Measurements from ENCODE around the gene EPB41L2.
"Not testable (repeated sequence)": the region's sequence is repeated elsewhere in the genome, so short reads cannot be mapped to it uniquely, and the experiment has no call there.

EPB41L2 gene

DNA sequence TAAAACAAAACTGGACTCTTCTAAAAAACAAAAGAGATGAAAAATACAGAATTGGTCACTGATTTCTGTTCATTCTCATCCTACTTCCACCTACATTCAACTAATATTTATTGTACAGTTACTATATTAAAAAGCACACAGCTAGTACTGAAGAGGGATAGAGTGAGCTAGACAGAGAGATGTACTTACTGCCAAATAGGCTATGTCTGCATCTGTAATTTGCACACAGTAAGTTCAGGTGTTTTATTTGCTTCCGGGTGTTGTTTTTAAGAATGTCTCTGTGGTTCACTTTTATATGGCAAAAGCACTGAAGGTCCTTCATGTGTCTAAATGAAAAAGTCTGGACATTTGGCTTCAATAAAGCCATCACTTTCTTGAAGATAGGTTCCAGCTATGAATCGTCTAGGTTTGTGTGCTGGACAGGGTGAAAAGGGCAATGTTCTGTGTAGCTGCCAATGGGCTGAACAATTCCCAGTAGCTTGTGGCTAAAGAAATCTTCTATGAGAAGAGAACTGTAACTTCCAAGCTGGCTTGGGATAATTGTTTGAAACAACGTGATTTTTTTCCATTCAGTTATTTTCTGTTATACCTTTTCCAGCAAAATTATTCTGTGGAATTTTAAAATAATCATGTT, 47.3 kb downstream of the EPB41L2 start:
- Histone ChIP-seq H3K9me3 (no peaks in the 10 kb centered on the region), H3K36me3 (replicated peaks) (no peaks in the 10 kb centered on the region), H3K4me1 (peaks cover 2% of the 10 kb centered on the region; the same call in 1 of the 2 replicates), H3K4me3 (no peak overlapping the region), H3K27me3 (ENCODE audit: low read depth) (no peaks in the 10 kb centered on the region)
- DNase-seq (ENCODE audit: low spot score in 2 of 2) = no peak
- in situ Hi-C loops (cut with MboI; ENCODE audit: low sequenced_read_pairs) = no loop called here

- peaks cover 2% of the 10 kb centered on the region; the same call in 1 of the 2 replicates for H3K4me1 ChIP-seq
- H3K4me3 ChIP-seq = no peak overlapping the region
- in situ Hi-C loops (cut with MboI; ENCODE audit: low sequenced_read_pairs) = no loop called here
- H3K9me3 ChIP-seq = no peaks in the 10 kb centered on the region
- no peak for DNase-seq (ENCODE audit: low spot score in 2 of 2)
- no peaks in the 10 kb centered on the region for H3K36me3 ChIP-seq (replicated peaks)
- no peaks in the 10 kb centered on the region for H3K27me3 ChIP-seq (ENCODE audit: low read depth)
Observed at GRCh38 chr6:131015025-131015591, 47.9 kb downstream of the EPB41L2 start.

GRCh38 chr6:131014080-131014776, 48.8 kb downstream of the EPB41L2 start:
- Histone ChIP-seq H3K9me3 (no peaks in the 10 kb centered on the region), H3K4me1 (peaks cover 2% of the 10 kb centered on the region; the same call in 1 of the 2 replicates), H3K27me3 (ENCODE audit: low read depth) (no peaks in the 10 kb centered on the region), H3K36me3 (replicated peaks) (no peaks in the 10 kb centered on the region), H3K4me3 (no peak overlapping the region)
- in situ Hi-C loops (cut with MboI; ENCODE audit: low sequenced_read_pairs) = no loop called here
- DNase-seq (ENCODE audit: low spot score in 2 of 2) = no peak

- Histone ChIP-seq H3K27me3 (ENCODE audit: low read depth) (no peaks in the 10 kb centered on the region), H3K4me3 (no peak overlapping the region), H3K9me3 (peaks cover 2% of the 10 kb centered on the region), H3K36me3 (replicated peaks) (no peaks in the 10 kb centered on the region), H3K4me1 (peaks cover 2% of the 10 kb centered on the region; the same call in 1 of the 2 replicates)
- no peak for DNase-seq (ENCODE audit: low spot score in 2 of 2)
- in situ Hi-C loops (cut with MboI; ENCODE audit: low sequenced_read_pairs) = no loop called here
Observed at GRCh38 chr6:131013495-131013894, 49.5 kb downstream of the EPB41L2 start.

DNA sequence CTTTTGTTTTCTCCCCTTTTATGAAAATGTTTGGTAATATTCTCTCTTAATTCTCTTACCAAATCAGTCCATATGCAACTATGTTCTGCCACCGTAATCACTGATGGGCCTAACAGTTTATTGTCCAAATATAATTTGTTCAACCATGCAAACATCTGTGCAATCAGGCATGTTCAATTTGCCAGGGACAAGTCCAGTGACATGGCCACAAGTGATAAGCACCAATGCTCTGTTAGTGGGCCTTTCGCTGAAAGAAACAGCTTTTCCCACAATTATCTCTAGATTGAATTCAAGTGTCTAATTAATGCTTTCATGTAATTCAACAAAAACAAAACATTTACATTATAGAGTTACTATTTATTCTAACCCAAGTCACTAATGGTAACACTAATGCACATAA, 53.3 kb downstream of the EPB41L2 start:
- Histone ChIP-seq H3K9me3 (peaks cover 15% of the 10 kb centered on the region), H3K4me3 (no peak overlapping the region), H3K4me1 (peaks cover 2% of the 10 kb centered on the region; the same call in 1 of the 2 replicates), H3K27me3 (ENCODE audit: low read depth) (no peaks in the 10 kb centered on the region), H3K36me3 (replicated peaks) (no peaks in the 10 kb centered on the region)
- in situ Hi-C loops (cut with MboI; ENCODE audit: low sequenced_read_pairs) = no loop called here
- no peak for DNase-seq (ENCODE audit: low spot score in 2 of 2)

DNA sequence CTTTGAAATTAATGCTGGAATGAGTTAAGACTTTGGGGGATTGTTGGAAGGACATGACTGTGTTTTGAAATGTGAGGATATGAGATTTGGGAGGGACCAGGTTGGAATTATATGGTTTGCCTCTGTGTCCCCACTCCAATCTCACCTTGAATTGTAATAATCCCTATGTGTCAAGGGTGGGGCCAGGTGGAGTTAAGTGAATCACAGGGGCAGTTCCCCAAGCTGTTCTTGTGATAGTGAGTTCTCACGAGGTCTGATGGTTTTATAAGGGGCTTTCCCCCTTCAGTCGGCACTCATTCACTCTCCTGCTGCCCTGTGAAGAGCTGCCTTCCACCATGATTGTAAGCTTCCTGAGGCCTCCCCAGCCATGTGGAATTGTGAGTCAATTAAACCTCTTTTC, 54.1 kb downstream of the EPB41L2 start:
- H3K4me3 ChIP-seq; in situ Hi-C loops (cut with MboI; ENCODE audit: low sequenced_read_pairs); H3K36me3 ChIP-seq (replicated peaks); H3K4me1 ChIP-seq; DNase-seq (ENCODE audit: low spot score in 2 of 2); H3K27me3 ChIP-seq (ENCODE audit: low read depth): not testable (repeated sequence)
- peaks cover 15% of the 10 kb centered on the region for H3K9me3 ChIP-seq

GRCh38 chr6:131007964-131008363, 55.1 kb downstream of the EPB41L2 start:
- in situ Hi-C loops (cut with MboI; ENCODE audit: low sequenced_read_pairs); H3K36me3 ChIP-seq (replicated peaks); H3K27me3 ChIP-seq (ENCODE audit: low read depth); H3K4me1 ChIP-seq; H3K4me3 ChIP-seq; DNase-seq (ENCODE audit: low spot score in 2 of 2): not testable (repeated sequence)
- peaks cover 15% of the 10 kb centered on the region for H3K9me3 ChIP-seq

DNA sequence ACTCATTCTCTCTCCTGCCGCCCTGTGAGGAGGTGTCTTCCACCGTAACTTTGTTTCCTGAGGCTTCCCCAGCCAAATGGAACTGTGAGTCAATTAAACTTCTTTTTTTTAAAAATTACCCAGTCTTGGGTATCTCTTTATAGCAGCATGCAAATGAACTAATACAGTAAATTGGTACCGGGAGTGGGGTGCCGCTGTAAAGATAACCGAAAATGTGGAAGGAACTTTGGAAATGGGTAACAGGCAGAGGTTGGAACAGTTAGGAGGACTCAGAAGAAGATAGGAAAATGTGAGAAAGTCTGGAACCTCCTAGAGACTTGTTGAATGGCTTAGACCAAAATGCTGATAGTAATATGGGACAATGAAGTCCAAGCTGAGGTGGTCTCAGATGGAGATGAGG, 55.8 kb downstream of the EPB41L2 start:
- Histone ChIP-seq H3K9me3 (peaks cover 15% of the 10 kb centered on the region), H3K27me3 (ENCODE audit: low read depth) (peaks cover 8% of the 10 kb centered on the region), H3K36me3 (replicated peaks) (no peaks in the 10 kb centered on the region), H3K4me3 (no peak overlapping the region), H3K4me1 (no peaks in the 10 kb centered on the region)
- no peak for DNase-seq (ENCODE audit: low spot score in 2 of 2)
- in situ Hi-C loops (cut with MboI; ENCODE audit: low sequenced_read_pairs) = no loop called here

DNA sequence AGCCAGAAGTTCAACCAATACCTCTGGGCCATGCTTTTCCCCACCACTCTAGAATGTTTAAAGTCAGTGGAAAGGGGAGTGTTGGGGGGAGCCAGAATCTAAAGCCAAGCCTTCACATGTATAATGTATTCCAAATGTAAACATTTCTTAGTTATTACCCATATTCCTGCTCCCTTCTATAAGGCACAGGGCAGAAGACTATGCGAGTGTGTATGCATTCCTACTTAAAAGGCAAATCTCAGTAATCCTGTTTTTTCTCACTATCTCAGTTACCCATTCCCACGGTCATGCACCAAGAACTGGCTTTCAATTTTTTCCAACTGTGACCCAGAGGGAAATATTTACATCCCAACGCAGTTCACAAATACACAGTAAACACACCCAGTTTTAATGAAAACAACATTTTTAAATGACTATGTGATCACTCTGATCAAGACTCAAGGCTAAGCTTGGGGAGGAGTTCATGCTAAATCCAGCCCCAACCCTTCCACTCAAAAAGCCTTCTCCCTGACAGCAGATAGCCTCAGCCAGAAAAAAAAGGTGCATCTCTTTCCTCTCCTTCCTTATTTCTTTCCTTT, 57.5 kb downstream of the EPB41L2 start:
- H3K27me3 ChIP-seq (ENCODE audit: low read depth) = peaks cover 18% of the 10 kb centered on the region
- H3K36me3 ChIP-seq (replicated peaks) = no peaks in the 10 kb centered on the region
- peaks cover 15% of the 10 kb centered on the region for H3K9me3 ChIP-seq
- in situ Hi-C loops (cut with MboI; ENCODE audit: low sequenced_read_pairs) = no loop called here
- H3K4me3 ChIP-seq = no peak overlapping the region
- DNase-seq (ENCODE audit: low spot score in 2 of 2) = no peak
- no peaks in the 10 kb centered on the region for H3K4me1 ChIP-seq

GRCh38 chr6:131004936-131005335, 58.1 kb downstream of the EPB41L2 start:
- Histone ChIP-seq H3K27me3 (ENCODE audit: low read depth) (peaks cover 18% of the 10 kb centered on the region), H3K9me3 (peaks cover 15% of the 10 kb centered on the region), H3K36me3 (replicated peaks) (no peaks in the 10 kb centered on the region), H3K4me3 (no peak overlapping the region), H3K4me1 (no peaks in the 10 kb centered on the region)
- in situ Hi-C loops (cut with MboI; ENCODE audit: low sequenced_read_pairs) = no loop called here
- DNase-seq (ENCODE audit: low spot score in 2 of 2) = no peak

DNA sequence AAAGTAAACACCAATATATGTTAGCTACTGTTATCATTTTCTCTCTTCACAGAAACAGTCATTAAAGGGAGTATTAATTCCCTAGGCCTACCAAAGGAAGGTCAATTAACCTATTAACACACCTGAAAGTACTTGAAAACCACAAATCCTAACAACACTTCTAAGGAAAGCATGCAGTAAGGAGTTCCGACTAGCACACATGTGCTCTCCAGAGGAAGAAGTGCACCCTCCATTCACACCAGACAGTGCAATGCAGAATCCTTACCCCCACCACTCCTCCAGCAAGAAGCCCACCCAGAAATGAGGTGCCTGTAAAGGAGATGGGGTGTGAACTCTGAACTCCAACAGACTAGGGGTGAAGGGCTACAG, 58.7 kb downstream of the EPB41L2 start:
- no peaks in the 10 kb centered on the region for H3K4me1 ChIP-seq
- H3K9me3 ChIP-seq = peaks cover 15% of the 10 kb centered on the region
- H3K27me3 ChIP-seq (ENCODE audit: low read depth) = peaks cover 23% of the 10 kb centered on the region
- no peak for DNase-seq (ENCODE audit: low spot score in 2 of 2)
- no peak overlapping the region for H3K4me3 ChIP-seq
- in situ Hi-C loops (cut with MboI; ENCODE audit: low sequenced_read_pairs) = no loop called here
- H3K36me3 ChIP-seq (replicated peaks) = no peaks in the 10 kb centered on the region

GRCh38 chr6:131003488-131004386, 59.3 kb downstream of the EPB41L2 start:
- Histone ChIP-seq H3K36me3 (replicated peaks) (no peaks in the 10 kb centered on the region), H3K4me1 (no peaks in the 10 kb centered on the region)

DNA sequence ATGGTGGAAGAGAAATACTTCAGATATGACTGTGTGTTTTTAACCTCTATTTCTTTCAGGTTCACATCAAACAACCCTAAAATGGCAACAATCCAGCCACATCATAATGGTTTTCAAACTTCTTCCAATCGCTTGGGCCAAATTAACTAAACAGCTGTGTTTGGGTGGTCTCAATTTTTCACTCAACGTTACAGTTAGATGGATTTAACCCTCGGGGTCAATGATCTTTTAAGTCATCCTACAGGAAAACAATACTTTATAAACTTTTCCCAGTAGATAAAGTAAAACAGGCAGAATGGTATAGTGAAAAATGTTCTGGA, 60.4 kb downstream of the EPB41L2 start:
- in situ Hi-C loops (cut with MboI; ENCODE audit: low sequenced_read_pairs) = no loop called here
- H3K4me1 ChIP-seq = peaks cover 7% of the 10 kb centered on the region
- no peaks in the 10 kb centered on the region for H3K36me3 ChIP-seq (replicated peaks)
- H3K27me3 ChIP-seq (ENCODE audit: low read depth) = peaks cover 35% of the 10 kb centered on the region
- peaks cover 8% of the 10 kb centered on the region for H3K9me3 ChIP-seq
- no peak overlapping the region for H3K4me3 ChIP-seq
- no peak for DNase-seq (ENCODE audit: low spot score in 2 of 2)

More at GRCh38 chr6:131003488-131004386, 59.3 kb downstream of the EPB41L2 start:
- no peak overlapping the region for H3K4me3 ChIP-seq
- DNase-seq (ENCODE audit: low spot score in 2 of 2) = no peak
- in situ Hi-C loops (cut with MboI; ENCODE audit: low sequenced_read_pairs) = no loop called here
- H3K9me3 ChIP-seq = peaks cover 15% of the 10 kb centered on the region
- peaks cover 29% of the 10 kb centered on the region for H3K27me3 ChIP-seq (ENCODE audit: low read depth)

Data from HAP-1 (cell line).